ENCODE results near the gene SPATA31C1.

GRCh38 chr9:87973122-87973521 is 55.4 kb downstream of the SPATA31C1 start:
- TF ChIP-seq, protein P1, sequence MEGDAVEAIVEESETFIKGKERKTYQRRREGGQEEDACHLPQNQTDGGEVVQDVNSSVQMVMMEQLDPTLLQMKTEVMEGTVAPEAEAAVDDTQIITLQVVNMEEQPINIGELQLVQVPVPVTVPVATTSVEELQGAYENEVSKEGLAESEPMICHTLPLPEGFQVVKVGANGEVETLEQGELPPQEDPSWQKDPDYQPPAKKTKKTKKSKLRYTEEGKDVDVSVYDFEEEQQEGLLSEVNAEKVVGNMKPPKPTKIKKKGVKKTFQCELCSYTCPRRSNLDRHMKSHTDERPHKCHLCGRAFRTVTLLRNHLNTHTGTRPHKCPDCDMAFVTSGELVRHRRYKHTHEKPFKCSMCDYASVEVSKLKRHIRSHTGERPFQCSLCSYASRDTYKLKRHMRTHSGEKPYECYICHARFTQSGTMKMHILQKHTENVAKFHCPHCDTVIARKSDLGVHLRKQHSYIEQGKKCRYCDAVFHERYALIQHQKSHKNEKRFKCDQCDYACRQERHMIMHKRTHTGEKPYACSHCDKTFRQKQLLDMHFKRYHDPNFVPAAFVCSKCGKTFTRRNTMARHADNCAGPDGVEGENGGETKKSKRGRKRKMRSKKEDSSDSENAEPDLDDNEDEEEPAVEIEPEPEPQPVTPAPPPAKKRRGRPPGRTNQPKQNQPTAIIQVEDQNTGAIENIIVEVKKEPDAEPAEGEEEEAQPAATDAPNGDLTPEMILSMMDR (conservative IDR thresholded peaks at IDR 0.05) = no peak
- no peak for TF ChIP-seq ZFX (IDR thresholded peaks at IDR 0.05)
